ENCODE results near the gene DOC2A. TPM values are rescaled to one million over a fixed set of nuclear protein-coding genes. Genes with fewer than 3 reads are reported as not detected.

Gene DOC2A
- total and polyA plus RNA-seq, 10 of the 15 experiments (the other 5 are each of a cell fraction or from before 2014, with no cell fraction given) = 0.06 to 0.17 (median 0.12) TPM; not detected in 6

DNA sequence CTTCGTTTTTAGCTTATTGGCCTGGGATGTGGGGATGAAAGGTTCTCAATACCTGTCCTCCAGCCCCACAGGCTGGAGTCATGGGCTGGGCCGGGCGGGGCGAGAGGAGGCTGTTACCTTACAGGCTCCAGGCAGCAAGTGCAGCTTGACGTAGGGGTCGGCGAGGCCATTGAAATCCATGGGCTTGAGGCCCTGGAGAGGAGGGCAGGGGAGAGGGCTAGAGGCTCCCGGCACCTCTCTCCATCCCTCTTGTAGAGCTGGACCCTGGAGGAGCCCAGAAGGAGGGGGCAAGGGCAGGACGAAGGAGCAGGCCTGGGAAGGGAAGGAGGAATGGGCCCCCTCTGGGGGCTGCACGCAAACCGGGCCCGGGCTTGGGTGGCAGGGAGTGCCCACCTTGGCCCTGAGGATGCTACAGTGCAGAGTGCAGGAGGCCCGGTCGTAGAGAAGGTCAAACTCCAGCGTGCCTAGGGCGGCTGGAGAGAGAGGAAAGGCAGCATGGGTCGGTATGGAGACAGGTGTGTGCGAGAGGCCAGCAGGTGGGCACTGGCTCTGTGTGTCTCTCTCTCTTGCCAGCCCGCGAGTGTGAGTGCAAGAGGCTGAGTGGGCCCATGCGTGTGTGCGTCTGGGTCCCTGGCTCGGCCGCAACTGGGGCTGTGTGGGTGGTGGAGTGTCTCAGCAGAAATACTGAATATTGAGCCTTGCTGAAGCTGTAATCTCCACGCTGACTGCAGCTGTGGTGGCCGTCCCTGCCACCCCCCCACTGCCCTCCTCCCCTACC, 1.6 kb downstream of the DOC2A start:
- Histone ChIP-seq H3K9me3 (replicated peaks; ENCODE audit: control insufficient read depth, insufficient read depth, low read length) (no peaks in the 10 kb centered on the region), H3K9ac (ENCODE audit: control insufficient read depth, insufficient read depth, low read length) (no peak overlapping the region), H4K20me1 (ENCODE audit: control insufficient read depth, insufficient read depth) (no peaks in the 10 kb centered on the region), H3K27ac (ENCODE audit: control insufficient read depth, insufficient read depth) (no peak overlapping the region), H3K79me2 (ENCODE audit: control insufficient read depth, insufficient read depth, low read length) (no peaks in the 10 kb centered on the region), H2AFZ (ENCODE audit: control insufficient read depth, low read depth, low read length) (no peak overlapping the region), H3K4me3 (no peak overlapping the region), H3K4me2 (ENCODE audit: control insufficient read depth, insufficient read depth) (no peak overlapping the region), H3K4me1 (ENCODE audit: control insufficient read depth, insufficient read depth, low read length) (no peaks in the 10 kb centered on the region), H3K27me3 (replicated peaks in 1 of 2; ENCODE audit: control insufficient read depth in 2 of 2, insufficient read depth in 2 of 2, low read length in 1 of 2) (peaks cover 3 to 7% of the 10 kb centered on the region in 2 experiments; a peak in 3 of 4 replicates), H3K36me3 (ENCODE audit: control insufficient read depth in 2 of 2, insufficient read depth in 2 of 2, low read length in 1 of 2) (no peaks in the 10 kb centered on the region; a peak in 1 of 4 replicates)
- intact Hi-C loops (cut with micrococcal nuclease; ENCODE audit: unreplicated experiment) = no loop called here
- in situ Hi-C loops (cut with MboI) = loop anchor here (25.0 kb wide), 1 partner anchor 897 kb away; no protein-coding TSS in a partner anchor
- no TSS peak for BruUV-seq (replicated peaks)
- 34% methylated on average over 26 of the region's 26 CpGs for WGBS (ENCODE audit: insufficient coverage, insufficient replicate concordance, low lambda C conversion rate, missing lambda C conversion rate)
- ChIA-PET CTCF (no interaction called here), POLR2A (no interaction called here), SMC1A (ENCODE audit: uncharacterized antibody, unreplicated experiment) (no interaction called here), RAD21 (ENCODE audit: unreplicated experiment) (no interaction called here)
- ATAC-seq (no peak), FAIRE-seq (no peak), DNase-seq (ENCODE audit: low read depth, low spot score) (no peak)
- no peak for TF ChIP-seq ETV6 (conservative IDR thresholded peaks at IDR 0.05 in 1 of 2, IDR thresholded peaks at IDR 0.05 in 1 of 2; ENCODE audit: borderline replicate concordance in 1 of 2, low read depth in 1 of 2)
- TF ChIP-seq MTA3 (IDR thresholded peaks at IDR 0.05; ENCODE audit: borderline replicate concordance, low read length) = no peak
- TF ChIP-seq ZNF217 (IDR thresholded peaks at IDR 0.05) = no peak
- no peak for TF ChIP-seq TARDBP (IDR thresholded peaks at IDR 0.05; ENCODE audit: borderline replicate concordance)
- TF ChIP-seq, protein P1, sequence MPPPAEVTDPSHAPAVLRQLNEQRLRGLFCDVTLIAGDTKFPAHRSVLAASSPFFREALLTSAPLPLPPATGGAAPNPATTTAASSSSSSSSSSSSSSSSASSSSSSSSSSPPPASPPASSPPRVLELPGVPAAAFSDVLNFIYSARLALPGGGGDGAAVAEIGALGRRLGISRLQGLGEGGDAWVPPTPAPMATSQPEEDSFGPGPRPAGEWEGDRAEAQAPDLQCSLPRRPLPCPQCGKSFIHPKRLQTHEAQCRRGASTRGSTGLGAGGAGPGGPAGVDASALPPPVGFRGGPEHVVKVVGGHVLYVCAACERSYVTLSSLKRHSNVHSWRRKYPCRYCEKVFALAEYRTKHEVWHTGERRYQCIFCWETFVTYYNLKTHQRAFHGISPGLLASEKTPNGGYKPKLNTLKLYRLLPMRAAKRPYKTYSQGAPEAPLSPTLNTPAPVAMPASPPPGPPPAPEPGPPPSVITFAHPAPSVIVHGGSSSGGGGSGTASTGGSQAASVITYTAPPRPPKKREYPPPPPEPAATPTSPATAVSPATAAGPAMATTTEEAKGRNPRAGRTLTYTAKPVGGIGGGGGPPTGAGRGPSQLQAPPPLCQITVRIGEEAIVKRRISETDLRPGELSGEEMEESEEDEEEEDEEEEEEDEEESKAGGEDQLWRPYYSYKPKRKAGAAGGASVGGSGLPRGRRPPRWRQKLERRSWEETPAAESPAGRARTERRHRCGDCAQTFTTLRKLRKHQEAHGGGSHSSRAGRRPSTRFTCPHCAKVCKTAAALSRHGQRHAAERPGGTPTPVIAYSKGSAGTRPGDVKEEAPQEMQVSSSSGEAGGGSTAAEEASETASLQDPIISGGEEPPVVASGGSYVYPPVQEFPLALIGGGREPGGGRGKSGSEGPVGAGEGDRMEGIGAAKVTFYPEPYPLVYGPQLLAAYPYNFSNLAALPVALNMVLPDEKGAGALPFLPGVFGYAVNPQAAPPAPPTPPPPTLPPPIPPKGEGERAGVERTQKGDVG (CRISPR knock-in tag; IDR thresholded peaks at IDR 0.05) = no peak
- TF ChIP-seq, protein P2, sequence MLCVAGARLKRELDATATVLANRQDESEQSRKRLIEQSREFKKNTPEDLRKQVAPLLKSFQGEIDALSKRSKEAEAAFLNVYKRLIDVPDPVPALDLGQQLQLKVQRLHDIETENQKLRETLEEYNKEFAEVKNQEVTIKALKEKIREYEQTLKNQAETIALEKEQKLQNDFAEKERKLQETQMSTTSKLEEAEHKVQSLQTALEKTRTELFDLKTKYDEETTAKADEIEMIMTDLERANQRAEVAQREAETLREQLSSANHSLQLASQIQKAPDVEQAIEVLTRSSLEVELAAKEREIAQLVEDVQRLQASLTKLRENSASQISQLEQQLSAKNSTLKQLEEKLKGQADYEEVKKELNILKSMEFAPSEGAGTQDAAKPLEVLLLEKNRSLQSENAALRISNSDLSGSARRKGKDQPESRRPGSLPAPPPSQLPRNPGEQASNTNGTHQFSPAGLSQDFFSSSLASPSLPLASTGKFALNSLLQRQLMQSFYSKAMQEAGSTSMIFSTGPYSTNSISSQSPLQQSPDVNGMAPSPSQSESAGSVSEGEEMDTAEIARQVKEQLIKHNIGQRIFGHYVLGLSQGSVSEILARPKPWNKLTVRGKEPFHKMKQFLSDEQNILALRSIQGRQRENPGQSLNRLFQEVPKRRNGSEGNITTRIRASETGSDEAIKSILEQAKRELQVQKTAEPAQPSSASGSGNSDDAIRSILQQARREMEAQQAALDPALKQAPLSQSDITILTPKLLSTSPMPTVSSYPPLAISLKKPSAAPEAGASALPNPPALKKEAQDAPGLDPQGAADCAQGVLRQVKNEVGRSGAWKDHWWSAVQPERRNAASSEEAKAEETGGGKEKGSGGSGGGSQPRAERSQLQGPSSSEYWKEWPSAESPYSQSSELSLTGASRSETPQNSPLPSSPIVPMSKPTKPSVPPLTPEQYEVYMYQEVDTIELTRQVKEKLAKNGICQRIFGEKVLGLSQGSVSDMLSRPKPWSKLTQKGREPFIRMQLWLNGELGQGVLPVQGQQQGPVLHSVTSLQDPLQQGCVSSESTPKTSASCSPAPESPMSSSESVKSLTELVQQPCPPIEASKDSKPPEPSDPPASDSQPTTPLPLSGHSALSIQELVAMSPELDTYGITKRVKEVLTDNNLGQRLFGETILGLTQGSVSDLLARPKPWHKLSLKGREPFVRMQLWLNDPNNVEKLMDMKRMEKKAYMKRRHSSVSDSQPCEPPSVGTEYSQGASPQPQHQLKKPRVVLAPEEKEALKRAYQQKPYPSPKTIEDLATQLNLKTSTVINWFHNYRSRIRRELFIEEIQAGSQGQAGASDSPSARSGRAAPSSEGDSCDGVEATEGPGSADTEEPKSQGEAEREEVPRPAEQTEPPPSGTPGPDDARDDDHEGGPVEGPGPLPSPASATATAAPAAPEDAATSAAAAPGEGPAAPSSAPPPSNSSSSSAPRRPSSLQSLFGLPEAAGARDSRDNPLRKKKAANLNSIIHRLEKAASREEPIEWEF (IDR thresholded peaks at IDR 0.05; ENCODE audit: insufficient replicate concordance, low read depth, low read length) = no peak
- TF ChIP-seq MYC (IDR thresholded peaks at IDR 0.05; ENCODE audit: insufficient read depth, insufficient read length, insufficient replicate concordance, low read length, severe bottlenecking) = no peak
- TF ChIP-seq HDGF (IDR thresholded peaks at IDR 0.05) = no peak
- no peak for TF ChIP-seq KAT2A (conservative IDR thresholded peaks at IDR 0.05; ENCODE audit: control insufficient read depth, low read depth, low read length)
- no peak for TF ChIP-seq MEF2A (IDR thresholded peaks at IDR 0.05; ENCODE audit: insufficient read depth, low read depth, low read length)
- TF ChIP-seq RB1 (IDR thresholded peaks at IDR 0.05; ENCODE audit: borderline replicate concordance) = no peak
- TF ChIP-seq CEBPB (IDR thresholded peaks at IDR 0.05; ENCODE audit: borderline replicate concordance in 1 of 2, low read depth in 2 of 2, low read length in 2 of 2) = no peak
- TF ChIP-seq JUNB (IDR thresholded peaks at IDR 0.05) = no peak
- TF ChIP-seq, protein P3, sequence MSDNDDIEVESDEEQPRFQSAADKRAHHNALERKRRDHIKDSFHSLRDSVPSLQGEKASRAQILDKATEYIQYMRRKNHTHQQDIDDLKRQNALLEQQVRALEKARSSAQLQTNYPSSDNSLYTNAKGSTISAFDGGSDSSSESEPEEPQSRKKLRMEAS (IDR thresholded peaks at IDR 0.05; ENCODE audit: low read depth, low read length) = no peak
- no peak for TF ChIP-seq HCFC1 (IDR thresholded peaks at IDR 0.05; ENCODE audit: low read length)
- TF ChIP-seq CBFB (IDR thresholded peaks at IDR 0.05; ENCODE audit: low read depth) = no peak

Measured in GM12878 (cell line).